NK-92 (cell line): ENCODE results near the gene PFN4.
A peak's percentile ranks its signal among the peaks of the same experiment; 100 is the strongest.

Source experiments
- DNase-seq: peaks from one replicate; lab custom pipeline; 2025; ENCODE audit not compliant: unreplicated experiment; lab: John Stamatoyannopoulos, UW

PFN4 gene

GRCh38 chr2:24080701-24081100 lies 42.4 kb downstream of the PFN4 start:
- no peak for DNase-seq

- DNase-seq: no peak
Measured at GRCh38 chr2:24077879-24078278, 45.3 kb downstream of the PFN4 start.

DNA sequence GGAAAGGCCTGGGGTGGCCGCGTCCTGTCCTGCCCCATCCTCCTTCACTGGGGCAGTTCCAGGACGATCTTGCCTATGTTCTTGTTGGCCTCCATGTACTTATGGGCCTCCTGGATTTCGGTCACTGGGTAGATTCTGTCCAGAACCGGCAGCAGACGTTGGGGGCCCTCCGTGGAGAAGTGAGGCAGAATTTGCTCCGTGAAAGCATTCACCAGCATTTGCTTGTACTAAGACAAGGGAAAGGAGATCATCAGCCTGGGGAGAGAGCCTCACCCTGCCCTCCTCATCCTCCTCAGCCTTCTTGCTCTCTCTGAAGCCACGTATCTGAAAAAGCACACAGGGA lies 45.6 kb downstream of the PFN4 start:
- DNase-seq: no peak

DNA sequence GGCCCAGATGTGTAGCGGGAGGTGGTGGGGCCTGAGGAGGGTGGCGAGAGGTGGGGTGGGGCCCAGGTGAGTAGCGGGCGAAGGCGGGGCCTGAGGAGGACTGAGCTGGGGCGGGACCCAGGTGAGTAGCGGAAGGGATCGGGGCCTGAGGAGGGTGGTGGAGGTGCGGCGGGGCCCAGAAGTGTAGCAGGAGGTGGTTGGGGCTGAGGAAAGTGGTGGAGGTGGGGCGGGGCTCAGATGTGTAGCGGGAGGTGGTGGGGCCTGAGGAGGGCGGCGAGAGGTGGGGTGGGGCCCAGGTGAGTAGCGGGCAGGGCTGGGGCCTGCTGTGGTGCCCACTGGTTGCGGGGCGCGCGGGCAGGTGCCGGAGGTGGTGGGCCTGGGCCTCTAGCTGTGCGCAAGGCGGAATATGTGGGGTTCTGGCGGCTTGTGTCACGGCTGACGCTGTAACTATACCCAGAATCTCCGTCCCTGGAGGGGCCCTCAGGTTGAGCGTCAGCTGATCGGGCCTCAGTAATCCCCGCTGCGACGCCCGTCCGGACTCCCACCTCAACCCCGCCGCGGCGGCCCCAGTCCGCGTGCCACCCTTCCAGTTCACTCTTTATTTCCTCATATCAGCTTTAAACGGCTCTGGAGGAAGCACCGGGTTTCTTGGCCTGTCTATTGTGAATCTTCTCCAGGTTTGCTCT lies 46.1 kb downstream of the PFN4 start:
- no peak for DNase-seq

DNA sequence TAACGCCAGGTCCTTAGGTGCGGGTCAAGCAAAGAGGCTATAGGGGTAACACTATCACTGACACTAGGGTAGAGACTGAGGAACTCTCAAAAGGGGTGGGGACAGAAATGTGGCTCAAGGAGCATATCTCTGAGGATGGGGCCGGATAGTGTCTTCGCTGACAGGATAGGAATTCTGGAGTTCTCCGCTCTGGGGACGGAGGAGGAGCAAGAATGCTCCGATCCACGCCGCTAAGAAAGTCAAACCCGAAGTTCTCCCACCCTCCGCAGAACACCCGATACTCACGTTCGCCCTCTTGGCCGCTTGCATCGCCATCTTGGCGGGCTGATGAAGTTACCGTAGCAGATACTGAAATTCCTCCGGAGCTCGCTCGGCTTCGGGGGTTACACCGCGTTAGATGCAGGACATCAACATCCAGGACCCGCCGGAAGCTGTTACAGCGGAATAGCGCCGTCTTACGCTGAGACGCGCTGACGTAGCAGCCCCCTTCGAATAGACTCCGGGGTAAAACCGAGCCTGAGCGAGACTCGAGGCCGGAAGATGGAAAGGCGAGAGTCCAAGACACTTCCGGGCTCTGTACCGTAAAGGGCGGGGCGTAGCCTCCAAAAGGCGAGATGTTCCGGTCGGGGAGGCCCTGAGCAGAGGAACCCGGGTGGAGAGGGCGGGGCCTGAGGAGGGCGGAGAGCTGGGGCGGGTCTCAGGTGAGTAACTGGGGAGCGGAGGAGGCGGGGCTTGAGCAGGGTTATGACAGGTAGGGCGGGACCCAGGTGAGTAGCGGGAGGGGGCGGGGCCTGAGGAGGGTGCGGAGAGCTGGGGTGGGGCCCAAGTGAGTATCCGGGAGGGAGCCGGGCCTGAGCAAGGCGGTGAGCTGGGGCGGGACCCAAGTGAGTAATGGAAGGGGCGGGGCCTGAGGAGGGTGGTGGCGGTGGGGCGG lies 47.0 kb downstream of the PFN4 start, which contains the start of gene SF3B6:
Gene SF3B6, minus strand, starts transcription at position 412 of the 934 bp plus-strand sequence. Its CDS starts 97 bp downstream, at position 315.
- peak; percentile 99 for DNase-seq

GRCh38 chr2:24075259-24075658 lies 47.9 kb downstream of the PFN4 start:
- no peak for DNase-seq

GRCh38 chr2:24073816-24074215 lies 49.3 kb downstream of the PFN4 start:
- DNase-seq: no peak

- no peak for DNase-seq
Measured at GRCh38 chr2:24072259-24072658, 50.9 kb downstream of the PFN4 start.

GRCh38 chr2:24065341-24065740 lies 57.8 kb downstream of the PFN4 start:
- DNase-seq: no peak
